Fibroblast of pulmonary artery (primary cell): Measurements from ENCODE around the gene GALNT7.

Experiments
- DNase-seq: peaks from one replicate; pipeline ENCODE4 v3.0.0-alpha.2; 2010; ENCODE audit warnings: low read depth
- H3K4me3 ChIP-seq: replicated peaks from 2 replicates; pipeline ENCODE4 v1.5.1; 2011; ENCODE audit warnings: low read depth, mild to moderate bottlenecking, control low read depth, low read length, moderate library complexity
- TF ChIP-seq, protein P1 (sequence below): IDR thresholded peaks from 2 replicates; pipeline ENCODE4 v1.5.1; 2011; ENCODE audit warnings: mild to moderate bottlenecking, control low read depth, low read length, inconsistent platforms; ENCODE audit errors: missing control alignments

GALNT7 gene

DNA sequence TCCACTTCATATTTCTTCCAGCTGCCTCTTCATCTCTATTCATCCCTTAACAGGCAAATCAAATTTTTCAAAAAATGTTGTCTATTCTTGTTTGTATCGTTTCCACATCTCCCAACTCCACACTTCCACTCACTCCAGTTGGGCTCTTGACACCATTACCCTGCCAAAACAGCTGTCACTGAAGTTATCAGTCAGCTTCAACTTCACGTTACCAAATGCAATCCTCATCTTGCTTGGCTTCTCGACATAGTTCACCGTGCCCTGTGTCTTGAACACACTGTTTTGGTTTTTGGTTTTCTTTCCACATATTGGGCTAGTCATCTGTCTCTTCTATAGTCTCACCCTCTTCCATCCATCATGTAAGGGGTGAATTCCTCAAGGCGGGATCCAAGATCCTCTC is 65.2 kb downstream of the GALNT7 start:
- no peak overlapping the region for H3K4me3 ChIP-seq
- TF ChIP-seq, protein P1, sequence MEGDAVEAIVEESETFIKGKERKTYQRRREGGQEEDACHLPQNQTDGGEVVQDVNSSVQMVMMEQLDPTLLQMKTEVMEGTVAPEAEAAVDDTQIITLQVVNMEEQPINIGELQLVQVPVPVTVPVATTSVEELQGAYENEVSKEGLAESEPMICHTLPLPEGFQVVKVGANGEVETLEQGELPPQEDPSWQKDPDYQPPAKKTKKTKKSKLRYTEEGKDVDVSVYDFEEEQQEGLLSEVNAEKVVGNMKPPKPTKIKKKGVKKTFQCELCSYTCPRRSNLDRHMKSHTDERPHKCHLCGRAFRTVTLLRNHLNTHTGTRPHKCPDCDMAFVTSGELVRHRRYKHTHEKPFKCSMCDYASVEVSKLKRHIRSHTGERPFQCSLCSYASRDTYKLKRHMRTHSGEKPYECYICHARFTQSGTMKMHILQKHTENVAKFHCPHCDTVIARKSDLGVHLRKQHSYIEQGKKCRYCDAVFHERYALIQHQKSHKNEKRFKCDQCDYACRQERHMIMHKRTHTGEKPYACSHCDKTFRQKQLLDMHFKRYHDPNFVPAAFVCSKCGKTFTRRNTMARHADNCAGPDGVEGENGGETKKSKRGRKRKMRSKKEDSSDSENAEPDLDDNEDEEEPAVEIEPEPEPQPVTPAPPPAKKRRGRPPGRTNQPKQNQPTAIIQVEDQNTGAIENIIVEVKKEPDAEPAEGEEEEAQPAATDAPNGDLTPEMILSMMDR: no peak
- no peak for DNase-seq

DNA sequence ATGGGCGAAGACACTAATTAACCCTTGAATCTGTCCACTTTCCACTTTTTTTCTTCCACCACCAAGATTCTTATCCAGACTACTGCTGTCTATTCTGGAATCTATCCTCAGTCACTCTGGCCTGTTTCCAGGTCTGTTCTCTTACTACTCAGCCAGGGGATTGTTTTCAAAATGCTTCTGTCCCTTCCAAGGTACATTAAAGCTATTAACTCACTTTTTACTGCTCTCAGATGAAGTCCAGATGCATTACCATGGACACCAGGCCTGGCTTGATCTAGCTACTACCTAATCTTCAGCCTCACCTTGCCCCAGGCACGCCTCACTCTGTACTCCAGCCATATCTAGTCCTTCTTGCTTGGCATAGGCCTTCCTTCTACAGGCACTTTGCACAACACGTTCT is 66.4 kb downstream of the GALNT7 start:
- DNase-seq: no peak
- TF ChIP-seq, protein P1: no peak

DNA sequence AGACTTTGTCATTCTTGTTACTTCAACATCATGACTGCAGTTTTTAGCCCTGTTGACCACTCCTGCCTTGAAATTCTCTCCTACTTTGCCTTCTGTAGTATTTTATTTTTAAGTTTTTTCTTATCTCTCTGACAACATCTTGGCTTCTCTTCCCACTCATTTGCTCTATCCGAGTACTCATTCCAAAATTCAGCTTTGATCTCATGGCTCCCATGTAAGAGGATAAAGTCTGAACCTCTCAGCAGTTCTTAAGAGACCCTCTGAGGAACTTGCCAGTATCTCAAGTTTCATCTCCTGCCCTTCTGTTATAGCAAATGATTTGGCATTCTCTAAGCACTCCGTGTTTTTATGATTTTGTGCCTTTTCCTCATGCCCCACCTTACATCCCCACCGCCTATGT is 67.7 kb downstream of the GALNT7 start:
- DNase-seq: no peak
- TF ChIP-seq, protein P1: no peak
- no peak overlapping the region for H3K4me3 ChIP-seq

More for the DNA sequence above, 66.4 kb downstream of the GALNT7 start:
- no peak overlapping the region for H3K4me3 ChIP-seq

DNA sequence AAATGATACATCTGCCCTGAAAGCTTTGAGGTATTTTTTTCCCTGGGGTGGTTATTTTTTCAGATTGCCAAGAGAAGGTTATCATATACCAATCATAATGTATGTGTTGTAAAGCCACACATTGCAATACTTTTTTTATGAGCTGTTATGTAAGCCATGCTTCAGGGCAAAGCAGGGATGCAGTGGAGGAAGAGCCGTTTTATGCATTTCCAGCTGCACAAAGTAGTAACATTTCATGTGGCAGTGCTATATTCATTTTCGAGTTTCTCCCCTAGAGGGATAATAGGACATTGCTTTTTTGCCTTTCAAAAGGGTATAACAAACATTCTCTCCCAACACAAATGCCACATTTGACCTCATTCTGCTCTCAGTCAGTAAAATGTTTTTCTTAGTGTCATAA is 68.5 kb downstream of the GALNT7 start:
- TF ChIP-seq, protein P1: no peak
- DNase-seq: no peak
- no peak overlapping the region for H3K4me3 ChIP-seq

DNA sequence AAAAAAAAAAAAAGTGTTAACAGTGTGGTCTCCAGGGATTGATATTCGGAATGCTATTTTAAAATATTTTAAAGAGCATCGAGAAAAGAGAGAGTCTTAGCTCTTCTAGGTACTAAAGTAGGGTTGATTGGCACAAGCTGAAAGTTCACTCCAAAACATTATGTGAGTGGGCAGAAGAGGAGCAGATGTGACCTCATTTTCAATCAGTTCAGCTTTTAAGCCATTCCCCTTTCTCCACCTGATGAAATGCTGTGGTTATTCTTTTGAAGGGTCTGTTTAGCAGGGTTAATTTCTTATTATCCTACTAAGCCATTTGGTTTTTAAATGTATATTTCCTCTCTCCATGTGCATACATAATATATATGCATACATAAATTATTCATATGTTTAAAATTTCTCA is 69.2 kb downstream of the GALNT7 start:
- H3K4me3 ChIP-seq: no peak overlapping the region
- TF ChIP-seq, protein P1: no peak
- DNase-seq: no peak

DNA sequence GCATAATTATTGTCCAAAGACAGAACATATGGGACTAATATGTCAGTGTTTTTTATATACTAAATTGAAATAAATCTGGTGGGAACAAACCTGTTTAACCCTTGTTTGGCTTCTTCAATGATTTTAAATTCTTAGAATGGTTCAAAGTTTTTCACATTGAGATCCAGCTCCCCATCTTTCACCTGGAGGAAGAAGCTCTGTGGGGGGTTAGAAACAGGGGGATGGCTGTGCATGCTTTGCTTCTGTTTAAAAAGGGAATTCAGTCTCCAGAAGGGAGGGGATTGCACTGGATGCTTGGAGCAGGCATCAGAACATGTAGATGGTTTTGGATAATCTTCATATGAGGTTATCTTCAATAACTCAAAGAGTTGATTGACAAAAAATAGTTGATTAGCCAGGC is 72.1 kb downstream of the GALNT7 start:
- no peak for DNase-seq
- TF ChIP-seq, protein P1: no peak
- H3K4me3 ChIP-seq: no peak overlapping the region

DNA sequence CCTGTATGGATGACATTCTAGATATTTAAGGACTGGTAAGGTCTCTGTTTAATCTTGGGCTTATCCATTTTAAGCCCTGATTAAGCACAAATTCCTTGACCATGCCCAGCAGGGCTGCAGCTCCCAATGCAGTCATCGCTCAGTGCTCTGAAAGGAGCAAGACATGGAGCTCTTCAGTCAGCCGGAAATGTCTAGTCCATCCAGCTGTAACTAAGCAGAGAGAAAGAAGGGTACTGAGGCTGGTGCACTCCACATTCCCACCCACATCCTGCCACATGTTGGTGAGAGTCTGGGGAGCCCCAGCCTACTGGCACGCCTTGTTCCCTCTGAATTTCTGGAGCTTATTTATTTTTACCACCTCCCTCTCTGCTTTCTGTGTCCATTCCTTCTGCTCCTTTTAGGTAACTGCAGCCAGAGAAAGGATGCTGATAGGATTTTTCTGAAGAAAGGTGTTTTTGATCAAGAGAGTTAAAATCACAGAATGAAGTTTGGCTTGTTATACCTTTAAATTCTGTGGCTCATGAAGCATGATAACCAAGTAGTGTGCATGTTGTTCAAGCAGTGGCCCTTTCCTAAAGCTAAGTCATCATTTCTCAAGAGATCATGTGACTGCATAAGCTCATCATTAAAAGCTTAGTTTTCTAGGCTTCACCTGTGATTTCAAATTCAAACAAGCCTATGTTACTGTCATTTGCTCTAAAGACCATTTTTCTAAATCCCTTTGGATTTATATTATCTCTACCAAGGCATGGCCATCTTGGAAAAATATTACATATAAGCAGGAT is 74.0 kb downstream of the GALNT7 start:
- no peak for DNase-seq
- TF ChIP-seq, protein P1: no peak
- H3K4me3 ChIP-seq: no peak overlapping the region
